Right lobe of liver (tissue), 4 donors: ENCODE data around the gene TCEA3.

Experiments used
- POLR2A ChIP-seq: fragments of 450-650 bp; IDR thresholded peaks from one replicate; pipeline ENCODE4 v1.6.1; 2017; ENCODE audit warnings: antibody characterized with exemption, mild to moderate bottlenecking
- TF ChIP-seq, protein P1 (sequence below), 4 donors: fragments of 200-600 bp in 3 of 4; fragments of 450-650 bp in 1 of 4; IDR thresholded peaks; one replicate each; pipeline versions ENCODE4 v1.5.1 to v1.8.0; 2016 to 2022; ENCODE audit warnings: antibody characterized with exemption in 4 of 4, mild to moderate bottlenecking in 2 of 4
- donor health status: DM: no; HTN: no; CAD: no.
- donor health status: DM: no; HTN: no; CAD: no.
- donor health status: DM: no; HTN: yes; CAD: no.

DNA sequence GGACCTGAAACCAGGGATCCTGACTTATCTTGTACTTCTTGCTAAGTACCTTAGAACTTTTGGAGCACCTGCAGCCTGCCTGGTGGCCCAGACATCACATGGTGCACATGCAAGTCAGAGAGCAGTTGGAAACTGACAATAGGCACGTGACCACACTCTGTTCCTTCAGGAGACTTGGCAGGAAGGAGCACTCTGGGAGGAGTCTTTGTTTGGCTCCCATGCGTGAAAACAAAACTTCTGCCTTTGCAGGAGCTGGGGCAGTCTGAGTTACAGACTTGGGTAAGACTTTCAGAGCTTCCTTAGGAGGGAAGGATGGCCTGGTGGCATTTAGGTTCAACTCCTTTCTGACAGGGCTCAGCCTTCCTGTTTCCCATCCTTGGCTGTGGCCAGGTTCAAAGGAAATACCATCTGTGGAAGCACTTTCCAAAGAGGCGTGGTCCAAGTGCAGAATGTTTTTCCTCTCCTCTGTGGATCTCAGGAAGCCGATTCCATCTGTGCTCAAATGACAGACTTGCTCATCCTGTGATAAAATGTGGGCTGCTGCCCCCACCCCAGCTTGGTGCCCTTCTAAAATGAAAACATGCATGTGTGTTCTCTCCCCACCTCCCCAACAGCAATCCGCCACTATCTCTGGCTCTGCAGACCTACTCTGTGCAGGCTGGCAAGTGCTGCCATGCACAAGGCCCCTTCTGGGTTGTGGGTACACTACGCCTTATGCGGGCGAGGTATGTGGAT lies 40.8 kb downstream of the TCEA3 start:
- no peak for TF ChIP-seq POLR2A
- TF ChIP-seq, protein P1, sequence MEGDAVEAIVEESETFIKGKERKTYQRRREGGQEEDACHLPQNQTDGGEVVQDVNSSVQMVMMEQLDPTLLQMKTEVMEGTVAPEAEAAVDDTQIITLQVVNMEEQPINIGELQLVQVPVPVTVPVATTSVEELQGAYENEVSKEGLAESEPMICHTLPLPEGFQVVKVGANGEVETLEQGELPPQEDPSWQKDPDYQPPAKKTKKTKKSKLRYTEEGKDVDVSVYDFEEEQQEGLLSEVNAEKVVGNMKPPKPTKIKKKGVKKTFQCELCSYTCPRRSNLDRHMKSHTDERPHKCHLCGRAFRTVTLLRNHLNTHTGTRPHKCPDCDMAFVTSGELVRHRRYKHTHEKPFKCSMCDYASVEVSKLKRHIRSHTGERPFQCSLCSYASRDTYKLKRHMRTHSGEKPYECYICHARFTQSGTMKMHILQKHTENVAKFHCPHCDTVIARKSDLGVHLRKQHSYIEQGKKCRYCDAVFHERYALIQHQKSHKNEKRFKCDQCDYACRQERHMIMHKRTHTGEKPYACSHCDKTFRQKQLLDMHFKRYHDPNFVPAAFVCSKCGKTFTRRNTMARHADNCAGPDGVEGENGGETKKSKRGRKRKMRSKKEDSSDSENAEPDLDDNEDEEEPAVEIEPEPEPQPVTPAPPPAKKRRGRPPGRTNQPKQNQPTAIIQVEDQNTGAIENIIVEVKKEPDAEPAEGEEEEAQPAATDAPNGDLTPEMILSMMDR (IDR thresholded peaks at IDR 0.05), result no peak
